ENCODE data around the gene KCNK3.

The KCNK3 gene

DNA sequence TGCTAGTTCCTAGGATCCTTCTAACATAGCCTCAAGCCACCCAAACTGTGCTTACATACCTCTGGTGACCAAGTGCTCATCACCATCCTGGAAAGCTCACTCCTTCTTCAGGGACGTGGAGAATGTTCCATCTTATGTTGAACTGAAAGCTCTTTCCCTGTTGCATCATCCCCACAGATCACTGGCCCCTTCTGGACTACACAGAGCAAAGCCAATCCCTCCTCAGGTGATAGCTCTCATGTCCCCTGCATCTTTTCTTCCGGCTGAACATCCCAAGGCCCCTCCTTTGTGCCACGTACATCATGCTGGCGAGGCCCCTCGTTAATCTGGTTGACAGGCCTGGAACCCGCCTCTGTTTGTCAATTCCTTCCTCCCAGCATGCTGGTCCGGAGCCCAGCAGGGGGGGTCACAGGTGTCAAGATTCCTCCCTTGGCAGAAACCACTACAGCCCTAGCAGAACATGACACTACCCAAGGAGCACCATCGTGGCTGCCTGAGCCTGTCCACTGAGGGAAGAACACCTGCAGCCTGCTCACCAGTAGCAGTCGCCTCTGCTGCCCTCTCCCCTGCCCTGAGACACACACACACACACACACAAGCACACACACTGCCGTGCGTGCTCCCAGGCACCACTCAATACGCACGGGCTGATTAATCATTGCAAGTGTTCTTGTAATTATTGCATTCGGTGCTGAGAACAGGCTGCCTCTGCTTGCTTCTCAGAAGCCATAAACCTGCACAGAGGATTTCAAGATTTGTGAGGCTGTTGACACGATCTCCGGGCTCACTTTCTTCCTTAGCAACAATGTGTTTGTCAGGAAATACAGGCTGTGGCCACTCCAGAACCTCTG, 6.3 kb upstream of the KCNK3 start:
- FAIRE-seq (no peak), DNase-seq (ENCODE audit: insufficient read length, low spot score) (no peak)

GRCh38 chr2:26687328-26687727, 5.2 kb upstream of the KCNK3 start:
- DNase-seq (ENCODE audit: insufficient read length, low spot score): no peak
- FAIRE-seq: no peak

DNA sequence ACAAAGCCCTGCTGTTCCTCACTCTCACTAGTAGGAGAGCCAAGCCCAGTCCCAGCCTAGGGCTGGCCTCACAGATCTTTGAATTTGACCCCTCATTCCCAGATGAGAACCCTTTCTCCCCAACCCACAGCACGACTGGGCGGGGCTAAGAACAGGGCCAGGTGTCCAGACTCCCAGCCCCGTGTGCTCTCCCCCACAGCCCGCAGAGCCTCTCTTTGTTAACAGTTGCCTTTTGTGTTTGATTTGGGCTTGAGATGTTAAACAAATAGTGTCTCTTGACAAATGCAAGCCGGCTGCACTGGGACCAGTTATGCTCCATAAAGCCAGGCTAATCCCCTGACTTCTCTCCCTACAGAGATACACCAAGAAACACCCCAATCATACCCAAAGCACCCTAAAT, 4.7 kb upstream of the KCNK3 start:
- no peak for FAIRE-seq

DNA sequence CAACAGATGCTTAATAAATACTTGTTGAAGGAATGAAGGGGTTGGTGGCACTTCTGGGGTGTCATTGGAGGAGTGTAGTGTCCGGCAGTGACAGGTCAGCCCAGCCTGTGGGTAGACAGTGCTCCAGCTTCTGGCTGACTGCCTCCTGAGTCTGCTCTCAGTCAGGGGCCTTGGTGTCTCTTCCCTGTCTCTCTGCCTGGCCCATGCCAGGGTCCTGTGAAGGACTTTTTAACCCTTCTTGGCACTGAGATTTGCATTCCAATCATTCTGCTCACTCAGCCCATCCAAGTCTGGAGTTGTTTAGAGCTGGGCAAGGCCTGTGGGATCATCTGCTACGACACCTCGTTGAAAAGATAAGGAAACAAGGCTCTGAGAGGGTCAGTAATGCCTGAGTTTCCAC, 1.4 kb upstream of the KCNK3 start:
- no peak for DNase-seq (ENCODE audit: insufficient read length, low spot score)
- FAIRE-seq: no peak

More for the DNA sequence above, 4.7 kb upstream of the KCNK3 start:
- no peak for DNase-seq (ENCODE audit: insufficient read length, low spot score)

DNA sequence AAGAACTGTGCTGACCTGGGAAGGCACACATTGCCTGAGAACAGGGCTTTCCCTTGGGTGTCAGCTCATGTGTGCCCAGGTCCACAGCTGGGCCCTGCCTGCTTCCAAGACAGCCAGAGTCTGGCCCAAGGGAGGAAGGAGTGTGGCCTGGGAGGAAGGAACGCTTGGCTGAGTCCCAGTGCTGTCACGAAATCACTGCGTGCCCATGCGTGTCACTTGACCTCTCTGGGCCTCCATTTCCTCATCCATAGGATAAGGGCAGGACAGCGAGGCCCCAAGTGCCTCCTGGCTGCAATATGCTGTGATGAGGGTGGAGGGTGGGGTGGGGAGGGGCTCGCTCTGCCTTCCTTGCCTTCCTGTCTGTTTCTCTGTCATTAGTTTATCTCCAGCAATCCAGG, 642 bp upstream of the KCNK3 start:
- DNase-seq (ENCODE audit: insufficient read length, low spot score) (no peak), FAIRE-seq (no peak)

GRCh38 chr2:26692897-26693849, 651 bp downstream of the KCNK3 start:
- FAIRE-seq (no peak), DNase-seq (ENCODE audit: insufficient read length, low spot score) (no peak)

DNA sequence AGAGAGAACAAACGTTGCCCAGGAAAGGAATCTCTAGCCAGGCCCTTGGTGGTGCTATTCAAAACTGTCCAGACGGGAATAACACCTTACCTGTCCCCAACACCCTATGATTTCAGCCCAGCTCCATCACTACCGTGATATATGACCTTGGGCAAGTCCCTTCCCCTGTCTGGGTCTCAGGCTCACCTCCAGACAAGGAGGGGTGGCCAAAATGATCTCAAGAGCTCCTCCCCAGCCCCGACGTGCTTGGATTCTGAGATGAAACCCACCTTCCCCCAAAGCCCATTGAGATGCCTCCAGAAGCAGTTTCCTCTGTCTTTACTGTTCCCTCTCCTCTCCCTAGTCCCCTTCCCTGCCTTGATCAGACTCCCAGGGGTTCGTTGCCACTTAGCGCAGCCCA, 1.5 kb downstream of the KCNK3 start:
- no peak for FAIRE-seq

DNA sequence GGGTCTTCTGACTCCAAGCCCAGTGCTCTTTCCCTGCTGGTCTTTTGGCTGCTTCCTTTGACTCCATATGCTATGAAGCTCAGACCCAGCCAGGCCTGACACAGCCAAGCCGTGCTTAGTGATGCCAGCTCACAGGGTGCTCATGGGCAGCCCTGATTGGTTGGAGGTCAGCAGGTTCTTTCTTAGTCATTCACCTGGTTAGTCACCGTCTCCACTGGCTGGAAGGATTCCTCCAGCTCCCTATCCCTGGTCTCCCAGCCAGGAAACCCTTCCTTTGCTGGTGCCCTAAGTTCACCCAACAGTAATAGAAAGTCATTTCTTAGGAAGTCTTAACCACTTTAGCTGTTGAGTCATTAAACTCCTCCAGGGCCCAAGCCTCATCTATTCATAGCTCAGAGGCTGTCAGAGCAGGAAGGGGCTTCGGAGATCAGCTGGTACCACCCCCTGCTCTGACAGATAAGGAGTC, 3.9 kb downstream of the KCNK3 start:
- FAIRE-seq (no peak), DNase-seq (ENCODE audit: insufficient read length, low spot score) (no peak)

More for the DNA sequence above, 1.5 kb downstream of the KCNK3 start:
- no peak for DNase-seq (ENCODE audit: insufficient read length, low spot score)

- no peak for DNase-seq (ENCODE audit: insufficient read length, low spot score)
- FAIRE-seq: no peak
These were observed 4.9 kb downstream of the KCNK3 start for GRCh38 chr2:26697425-26697824.

- DNase-seq (ENCODE audit: insufficient read length, low spot score): no peak
- FAIRE-seq: no peak
These were observed 6.8 kb downstream of the KCNK3 start for GRCh38 chr2:26699295-26699694.

- DNase-seq (ENCODE audit: insufficient read length, low spot score) (no peak), FAIRE-seq (no peak)
These were observed 7.6 kb downstream of the KCNK3 start for GRCh38 chr2:26700078-26700477.

DNA sequence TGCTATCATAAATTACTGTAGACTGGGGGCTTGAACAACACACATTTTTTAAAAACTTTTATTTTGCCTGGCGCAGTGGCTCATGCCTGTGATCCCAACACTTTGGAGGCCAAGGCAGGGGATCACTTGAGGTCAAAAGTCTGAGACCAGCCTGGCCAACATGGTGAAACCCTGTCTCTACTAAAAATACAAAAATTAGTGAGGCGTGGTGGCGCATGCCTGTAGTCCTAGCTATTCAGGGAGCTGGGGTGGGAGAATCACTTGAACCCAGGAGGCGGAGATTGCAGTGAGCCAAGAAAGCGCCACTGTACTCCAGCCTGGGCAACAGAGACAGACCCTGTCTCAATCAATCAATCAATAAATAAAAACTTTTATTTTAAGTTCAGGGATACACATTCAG, 9.1 kb downstream of the KCNK3 start:
- FAIRE-seq (no peak), DNase-seq (ENCODE audit: insufficient read length, low spot score) (no peak)

DNA sequence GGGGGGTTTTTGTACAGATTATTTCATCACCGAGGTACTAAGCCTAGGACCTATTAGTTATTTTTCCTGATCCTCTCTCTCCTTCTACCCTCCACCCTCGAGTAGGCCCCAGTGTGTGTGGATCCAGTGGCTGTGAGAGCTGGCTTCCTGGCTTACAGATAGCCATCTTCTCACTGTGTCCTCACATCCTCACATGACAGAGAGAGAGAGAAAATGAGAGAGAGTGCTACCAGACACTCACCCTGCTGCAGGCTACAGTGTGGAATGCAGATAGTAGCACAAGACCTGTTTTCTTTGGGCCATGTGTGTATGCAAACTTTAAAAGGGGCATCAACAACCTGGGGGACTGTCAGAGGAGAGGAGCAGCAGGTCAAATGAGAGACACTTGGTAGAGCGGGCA, 9.5 kb downstream of the KCNK3 start:
- FAIRE-seq (no peak), DNase-seq (ENCODE audit: insufficient read length, low spot score) (no peak)

- no peak for FAIRE-seq
- no peak for DNase-seq (ENCODE audit: insufficient read length, low spot score)
These were observed 12.0 kb downstream of the KCNK3 start for GRCh38 chr2:26704441-26704977.

GRCh38 chr2:26705126-26705525, 12.6 kb downstream of the KCNK3 start:
- FAIRE-seq (no peak), DNase-seq (ENCODE audit: insufficient read length, low spot score) (no peak)

- FAIRE-seq (no peak), DNase-seq (ENCODE audit: insufficient read length, low spot score) (no peak)
These were observed 13.6 kb downstream of the KCNK3 start for GRCh38 chr2:26706093-26706492.

- FAIRE-seq: no peak
- no peak for DNase-seq (ENCODE audit: insufficient read length, low spot score)
These were observed 14.3 kb downstream of the KCNK3 start for GRCh38 chr2:26706616-26707473.

- DNase-seq (ENCODE audit: insufficient read length, low spot score) (no peak), FAIRE-seq (no peak)
These were observed 15.2 kb downstream of the KCNK3 start for GRCh38 chr2:26707747-26708146.

- no peak for FAIRE-seq
- no peak for DNase-seq (ENCODE audit: insufficient read length, low spot score)
These were observed 15.9 kb downstream of the KCNK3 start for GRCh38 chr2:26708457-26708856.

- no peak for FAIRE-seq
- DNase-seq (ENCODE audit: insufficient read length, low spot score): no peak
These were observed 17.0 kb downstream of the KCNK3 start for GRCh38 chr2:26709323-26710110.

Measured in GM19239 (cell line).